ENCODE data around the gene SCGB1D4. TPM values are rescaled to one million over a fixed set of nuclear protein-coding genes. Genes with fewer than 3 reads are reported as not detected.

Gene SCGB1D4
- total and polyA plus RNA-seq, 10 of the 15 experiments (the other 5 are each of a cell fraction or from before 2014, with no cell fraction given) = not detected

DNA sequence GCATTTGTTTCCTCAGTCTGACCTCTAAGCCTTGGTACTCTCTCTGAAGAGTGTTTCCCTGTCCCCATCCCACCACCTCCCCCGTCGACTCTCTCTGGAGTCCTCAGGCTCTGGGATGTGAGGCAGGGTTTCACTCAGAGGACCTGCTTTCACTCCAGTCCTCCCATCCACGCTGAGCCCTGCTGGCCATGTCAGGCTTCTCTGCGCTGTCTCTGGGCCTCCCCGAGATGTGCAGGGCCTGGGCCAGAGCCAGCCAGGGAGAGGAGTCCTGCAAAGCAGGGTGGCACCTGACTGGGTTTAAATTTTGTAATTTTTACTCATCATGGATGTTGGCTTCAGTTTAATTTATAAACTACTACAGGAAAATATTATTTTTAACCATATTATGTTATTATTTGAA, 25.6 kb downstream of the SCGB1D4 start (continued):
- no peak for TF ChIP-seq POLR2A (IDR thresholded peaks at IDR 0.05; ENCODE audit: low read depth, low read length)
- no peak for TF ChIP-seq FOXM1 (IDR thresholded peaks at IDR 0.05; ENCODE audit: low read depth, low read length)
- no peak for TF ChIP-seq RBBP5 (conservative IDR thresholded peaks at IDR 0.05)
- TF ChIP-seq MYB (IDR thresholded peaks at IDR 0.05; ENCODE audit: borderline replicate concordance, low read depth, low read length) = no peak
- no peak for TF ChIP-seq ASH2L (IDR thresholded peaks at IDR 0.05; ENCODE audit: borderline replicate concordance, low read depth)
- TF ChIP-seq, protein P1, sequence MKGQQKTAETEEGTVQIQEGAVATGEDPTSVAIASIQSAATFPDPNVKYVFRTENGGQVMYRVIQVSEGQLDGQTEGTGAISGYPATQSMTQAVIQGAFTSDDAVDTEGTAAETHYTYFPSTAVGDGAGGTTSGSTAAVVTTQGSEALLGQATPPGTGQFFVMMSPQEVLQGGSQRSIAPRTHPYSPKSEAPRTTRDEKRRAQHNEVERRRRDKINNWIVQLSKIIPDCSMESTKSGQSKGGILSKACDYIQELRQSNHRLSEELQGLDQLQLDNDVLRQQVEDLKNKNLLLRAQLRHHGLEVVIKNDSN (IDR thresholded peaks at IDR 0.05; ENCODE audit: borderline replicate concordance, extremely low read length, insufficient read depth, low read depth, low read length) = no peak

- no peak for FAIRE-seq
- ChIA-PET CTCF (no interaction called here), POLR2A (no interaction called here), SMC1A (ENCODE audit: uncharacterized antibody, unreplicated experiment) (no interaction called here), RAD21 (ENCODE audit: unreplicated experiment) (no interaction called here)
- no peak within 1 kb of the TSS for H2AFZ ChIP-seq (ENCODE audit: control insufficient read depth, low read depth, low read length)
- no peaks in the 10 kb centered on the region for H3K36me3 ChIP-seq (ENCODE audit: control insufficient read depth in 2 of 2, insufficient read depth in 2 of 2, low read length in 1 of 2)
- H4K20me1 ChIP-seq (ENCODE audit: control insufficient read depth, insufficient read depth) = no peaks in the 10 kb centered on the region
- DNase-seq (ENCODE audit: low read depth, low spot score) = no peak
- H3K9ac ChIP-seq (ENCODE audit: control insufficient read depth, insufficient read depth, low read length) = no peak within 1 kb of the TSS
- 52% methylated on average over 10 of the region's 10 CpGs for WGBS (ENCODE audit: insufficient coverage, insufficient replicate concordance, low lambda C conversion rate, missing lambda C conversion rate)
- no peaks in the 10 kb centered on the region for H3K4me1 ChIP-seq (ENCODE audit: control insufficient read depth, insufficient read depth, low read length)
- H3K4me2 ChIP-seq (ENCODE audit: control insufficient read depth, insufficient read depth) = no peak within 1 kb of the TSS
- no peaks in the 10 kb centered on the region for H3K9me3 ChIP-seq (replicated peaks; ENCODE audit: control insufficient read depth, insufficient read depth, low read length)
- no peak within 1 kb of the TSS for H3K4me3 ChIP-seq
- no peaks in the 10 kb centered on the region; a peak in 1 of 4 replicates for H3K27me3 ChIP-seq (replicated peaks in 1 of 2; ENCODE audit: control insufficient read depth in 2 of 2, insufficient read depth in 2 of 2, low read length in 1 of 2)
- in situ Hi-C loops (cut with MboI) = no loop called here
- H3K79me2 ChIP-seq (ENCODE audit: control insufficient read depth, insufficient read depth, low read length) = no peaks in the 10 kb centered on the region
- no peak; the same call in 2 of the 3 replicates for ATAC-seq
- intact Hi-C loops (cut with micrococcal nuclease; ENCODE audit: unreplicated experiment) = no loop called here
- no peak within 1 kb of the TSS for H3K27ac ChIP-seq (ENCODE audit: control insufficient read depth, insufficient read depth)
- no TSS peak for BruUV-seq (replicated peaks)
- TF ChIP-seq CTCF (IDR thresholded peaks at IDR 0.05 in 2 of 3, conservative IDR thresholded peaks at IDR 0.05 in 1 of 3; ENCODE audit: control insufficient read depth in 2 of 3, extremely low read depth in 1 of 3, insufficient read depth in 1 of 3, low read depth in 3 of 3, low read length in 3 of 3) = peak; percentile 5 to 31 (median 23); a peak in 2 of 6 replicates
- TF ChIP-seq RAD21 (IDR thresholded peaks at IDR 0.05; ENCODE audit: insufficient read depth, low read depth, low read length) = no peak
These were observed 29.1 kb downstream of the SCGB1D4 start, which contains the start of gene SCGB2A2 for GRCh38 chr11:62269654-62270278. TSS of gene SCGB2A2 (plus strand) at chr11:62270158. CDS start at chr11:62270217, 59 bp downstream.

Measured in GM12878 (cell line).